NT2/D1 (cell line): ENCODE measurements around the gene RAB27A.

Source experiments
- SUZ12 ChIP-seq: IDR thresholded peaks from 2 replicates; pipeline ENCODE4 v1.6.1; 2011; ENCODE audit not compliant: insufficient read length, insufficient read depth; ENCODE audit errors: extremely low read depth
- YY1 ChIP-seq: IDR thresholded peaks from 2 replicates; pipeline ENCODE4 v1.6.1; 2011; ENCODE audit not compliant: insufficient read length, insufficient read depth
- ZNF274 ChIP-seq: IDR thresholded peaks from 2 replicates; pipeline ENCODE4 v1.6.1; 2011; ENCODE audit warnings: mild to moderate bottlenecking, low read depth, low read length

DNA sequence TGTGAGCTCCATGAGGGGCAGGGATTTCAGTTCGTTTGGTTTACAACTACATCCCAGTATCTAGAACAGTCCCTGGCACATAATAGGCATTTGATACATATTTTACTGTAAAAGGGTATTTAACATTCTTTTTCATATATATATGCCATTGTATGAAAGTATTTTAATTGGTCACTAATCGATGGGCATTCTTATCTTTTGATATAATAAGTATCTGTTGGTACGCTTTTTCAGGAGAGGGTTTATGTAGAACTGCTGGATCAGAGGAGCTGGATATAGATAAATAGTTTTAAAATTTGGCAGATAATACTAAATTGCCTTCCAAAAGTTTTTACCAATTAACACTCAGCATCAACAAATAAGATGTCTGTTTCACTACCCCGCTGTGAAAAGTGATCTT lies 91.9 kb downstream of the RAB27A start:
- TF ChIP-seq YY1 (no peak), ZNF274 (no peak), SUZ12 (no peak)
